ENCODE data around the gene LRRC8A.

GRCh38 chr9:128921881-128922763 lies 40.2 kb downstream of the LRRC8A start:
- no peak for TF ChIP-seq CTCF (IDR thresholded peaks at IDR 0.05; ENCODE audit: low read depth, low read length)
- no peak for TF ChIP-seq EZH2phosphoT487 (IDR thresholded peaks at IDR 0.05; ENCODE audit: low read depth)

Data from OCI-LY3 (cell line).